HepG2 (cell line): ENCODE data around the gene HMBS. TPM values are rescaled to one million over a fixed set of nuclear protein-coding genes. Genes with fewer than 3 reads are reported as not detected.

ENCODE experiments used
- ATAC-seq: fragments of 200-7000 bp; cut with Tn5 transposase; 3 replicates; pipeline ENCODE4 v1.9.1; 2020; ENCODE audit warnings: mild to moderate bottlenecking, moderate library complexity
- BruUV-seq: library from RNA; stranded (reverse); fragments of 400-500 nt; replicated peaks from 2 replicates; lab custom pipeline; 2021; lab: Mats Ljungman, UMichigan
- CTCF ChIA-PET: fragments of 300-600 bp; formaldehyde crosslinking; extraction: SDS; loops from one replicate; lab custom pipeline; 2021; ENCODE audit warnings: low total read pairs, inconsistent platforms, low intra/inter-chr PET ratio; lab: Yijun Ruan, JAX
- POLR2A ChIA-PET: fragments of 350-600 bp; sonication (Branson Sonifier 250); formaldehyde crosslinking; loops from one replicate; lab custom pipeline; 2020; ENCODE audit warnings: antibody characterized with exemption, inconsistent platforms; lab: Yijun Ruan, JAX
- DNase-seq: peaks from one replicate; pipeline ENCODE4 v3.0.0-alpha.2; 2015; ENCODE audit warnings: low spot score
- FAIRE-seq: peaks from 3 replicates; lab custom pipeline; 2011; peaks lifted over from hg19 to GRCh38; lab: Jason Lieb, UNC
- H2AFZ ChIP-seq: one replicate; pipeline ENCODE4 v1.6.1; 2011; ENCODE audit warnings: low read length, inconsistent platforms
- H3K27ac ChIP-seq: fragments of 300-600 bp; 3 replicates; pipeline ENCODE4 v1.8.0; 2011; ENCODE audit warnings: mixed run types, mild to moderate bottlenecking, mixed read lengths, low read length, inconsistent platforms; ENCODE audit not compliant: insufficient read depth; ENCODE audit errors: extremely low read length
- H3K27me3 ChIP-seq, 2 experiments: fragments of 200-600 bp in 1 of 2; 2 replicates in 1 of 2; 3 replicates in 1 of 2; pipeline versions ENCODE4 v1.6.0 to v1.8.0; 2011; ENCODE audit warnings: low read length in 2 of 2, mild to moderate bottlenecking in 2 of 2, moderate library complexity in 2 of 2, inconsistent platforms in 1 of 2; ENCODE audit not compliant: insufficient read depth in 2 of 2, control insufficient read depth in 1 of 2
- H3K36me3 ChIP-seq, 2 experiments: fragments of 200-600 bp in 1 of 2; replicated peaks in 1 of 2; 2 replicates in 1 of 2; 3 replicates in 1 of 2; pipeline versions ENCODE4 v1.5.1 to v1.8.0; 2011; ENCODE audit warnings: low read length in 2 of 2, inconsistent platforms in 1 of 2; ENCODE audit not compliant: insufficient read depth in 2 of 2, control insufficient read depth in 1 of 2
- H3K4me1 ChIP-seq: 2 replicates; pipeline ENCODE4 v1.5.1; 2012; ENCODE audit warnings: low read length, inconsistent platforms; ENCODE audit not compliant: insufficient read depth
- H3K4me2 ChIP-seq: 2 replicates; pipeline ENCODE4 v1.6.0; 2011; ENCODE audit warnings: low read depth, low read length, inconsistent platforms
- H3K4me3 ChIP-seq, 3 experiments: fragments of 200-600 bp in 1 of 3; sonication (generic), shearing (Covaris generic) in 1 of 3; replicated peaks in 1 of 3; 2 replicates each; pipeline ENCODE4 v1.5.1; 2011 to 2016; ENCODE audit warnings: low read length in 3 of 3, inconsistent platforms in 2 of 3, low read depth in 2 of 3, mild to moderate bottlenecking in 2 of 3, control low read depth in 1 of 3, mixed read lengths in 1 of 3; ENCODE audit not compliant: insufficient read depth in 1 of 3
- H3K79me2 ChIP-seq: one replicate; pipeline ENCODE4 v1.6.1; 2011; ENCODE audit warnings: low read length, inconsistent platforms; ENCODE audit not compliant: insufficient read depth
- H3K9ac ChIP-seq: 2 replicates; pipeline ENCODE4 v1.6.0; 2011; ENCODE audit warnings: mild to moderate bottlenecking, low read depth, low read length, inconsistent platforms; ENCODE audit not compliant: insufficient read depth
- H3K9me3 ChIP-seq: 2 replicates; pipeline ENCODE4 v1.5.1; 2012; ENCODE audit warnings: mild to moderate bottlenecking, low read length
- H4K20me1 ChIP-seq: 2 replicates; pipeline ENCODE4 v1.6.0; 2011; ENCODE audit warnings: inconsistent platforms, mild to moderate bottlenecking, low read length, moderate library complexity; ENCODE audit not compliant: insufficient read depth
- AGO2 ChIP-seq: fragments of 200-400 bp; formaldehyde crosslinking; optimal IDR thresholded peaks from 2 replicates; pipeline ENCODE3; 2017; ENCODE audit warnings: mild to moderate bottlenecking, low read depth, low read length, moderate library complexity
- CTCF ChIP-seq: sonication (generic); formaldehyde crosslinking; IDR thresholded peaks from 2 replicates; pipeline ENCODE4 v1.5.0; 2020; ENCODE audit warnings: mild to moderate bottlenecking, missing genetic modification reagents, moderate library complexity
- HIVEP1 ChIP-seq: sonication (generic); formaldehyde crosslinking; IDR thresholded peaks from 2 replicates; pipeline ENCODE4 v1.4.0; 2020; ENCODE audit warnings: mild to moderate bottlenecking, missing genetic modification reagents
- KAT8 ChIP-seq: IDR thresholded peaks from 2 replicates; pipeline ENCODE4 v1.6.1; 2016; ENCODE audit warnings: missing genetic modification reagents, missing compliant biosample characterization
- MIXL1 ChIP-seq: IDR thresholded peaks from 2 replicates; pipeline ENCODE4 v1.6.1; 2016
- NFRKB ChIP-seq: fragments of 450-650 bp; IDR thresholded peaks from 2 replicates; pipeline ENCODE4 v1.6.1; 2017
- PRDM15 ChIP-seq: sonication (generic); formaldehyde crosslinking; IDR thresholded peaks from 2 replicates; pipeline ENCODE4 v1.4.0; 2020; ENCODE audit warnings: missing genetic modification reagents
- SOX6 ChIP-seq, 2 experiments: fragments of 450-650 bp in 1 of 2; sonication (generic) in 1 of 2; formaldehyde crosslinking in 1 of 2; IDR thresholded peaks; 2 replicates each; pipeline versions ENCODE4 v1.4.0 to v1.6.1; 2017 to 2020; ENCODE audit warnings: antibody characterized with exemption in 1 of 2, mild to moderate bottlenecking in 1 of 2, missing genetic modification reagents in 1 of 2
- TOPORS ChIP-seq: sonication (generic); formaldehyde crosslinking; IDR thresholded peaks from 2 replicates; pipeline ENCODE4 v1.8.0; 2023; ENCODE audit warnings: mild to moderate bottlenecking, missing genetic modification reagents
- ZGPAT ChIP-seq: IDR thresholded peaks from 2 replicates; pipeline ENCODE4 v1.6.1; 2016; ENCODE audit warnings: mild to moderate bottlenecking
- ZNF101 ChIP-seq: sonication (generic); formaldehyde crosslinking; IDR thresholded peaks from 2 replicates; pipeline ENCODE4 v1.4.0; 2020; ENCODE audit warnings: mild to moderate bottlenecking, low read depth, missing genetic modification reagents, borderline replicate concordance
- ZNF501 ChIP-seq: sonication (generic); formaldehyde crosslinking; IDR thresholded peaks from 2 replicates; pipeline ENCODE4 v1.5.1; 2020; ENCODE audit warnings: mild to moderate bottlenecking, moderate library complexity, missing genetic modification reagents
- ZNF512 ChIP-seq: sonication (generic); formaldehyde crosslinking; IDR thresholded peaks from 2 replicates; pipeline ENCODE4 v1.4.0; 2020; ENCODE audit warnings: mild to moderate bottlenecking, missing genetic modification reagents
- ZNF547 ChIP-seq: sonication (generic); formaldehyde crosslinking; IDR thresholded peaks from 2 replicates; pipeline ENCODE4 v1.5.1; 2020; ENCODE audit warnings: mild to moderate bottlenecking, missing genetic modification reagents
- ZNF737 ChIP-seq: sonication (generic); formaldehyde crosslinking; IDR thresholded peaks from 2 replicates; pipeline ENCODE4 v1.5.0; 2020; ENCODE audit warnings: missing genetic modification reagents, mild to moderate bottlenecking, borderline replicate concordance
- ZNF776 ChIP-seq: sonication (generic); formaldehyde crosslinking; IDR thresholded peaks from 2 replicates; pipeline ENCODE4 v1.4.0; 2020; ENCODE audit warnings: mild to moderate bottlenecking, missing genetic modification reagents
- WGBS: methylation state at CpG from one replicate; pipeline ENCODE4 v1.1.6; 2017; ENCODE audit warnings: low lambda C conversion rate; 5-methylcytosine and 5-hydroxymethylcytosine counted together
- in situ Hi-C: cut with HindIII; loops from 2 replicates; pipeline ENCODE4 v1.10.0; 2017; ENCODE audit warnings: low pct_unique_long_range_greater_than_20kb; ENCODE audit not compliant: extremely low pct_ligation_motif_present
- intact Hi-C: fragments of 100-400 bp; cut with micrococcal nuclease; formaldehyde crosslinking; loops from one replicate; pipeline ENCODE4 v1.10.0; 2022; ENCODE audit not compliant: unreplicated experiment
- polyA plus RNA-seq, 8 experiments: library from polyadenylated mRNA; depleted of rRNA in 3 of 8; stranded (reverse) in 7 of 8; unstranded in 1 of 8; fragments of >200 nt; fragmentation: Illumina TruSeq in 4 of 8; extraction: Trizol in 4 of 8; gene quantifications; 2 replicates each; pipeline versions ENCODE4 v1.2.1 to v1.2.3, GENCODE V29; 2011 to 2016; ENCODE audit warnings: low read depth in 4 of 8, missing spikeins in 1 of 8, mixed read lengths in 1 of 8; ENCODE audit not compliant: insufficient read depth in 1 of 8
- total RNA-seq, 5 experiments: library from RNA; depleted of rRNA; stranded (reverse); fragments of >200 nt; fragmentation: Illumina TruSeq; extraction: Trizol; gene quantifications; 2 replicates each; pipeline ENCODE4 v1.2.3, GENCODE V29; 2016; ENCODE audit warnings: low read depth in 1 of 5

HMBS gene
- total and polyA plus RNA-seq, 2 of the 13 experiments (the other 11 are each of a cell fraction or from before 2014, with no cell fraction given): 9.4 to 46.9 TPM

GRCh38 chr11:119121811-119122124 is 37.1 kb downstream of the HMBS start:
- in situ Hi-C loops: no loop called here
- DNase-seq (no peak), ATAC-seq (no peak), FAIRE-seq (no peak)
- Histone ChIP-seq H3K4me2 (peak overlapping the region; percentile 74), H3K27me3 (no peaks in the 10 kb centered on the region; a peak in 1 of 5 replicates), H3K36me3 (0 out of 5 replicates have a peak, but pooled peaks cover 0 to 7% of the 10 kb centered on the region in 2 experiments), H3K4me1 (peaks cover 36% of the 10 kb centered on the region), H3K9ac (peak overlapping the region; percentile 90), H3K27ac (peak overlapping the region; percentile 55), H4K20me1 (no peaks in the 10 kb centered on the region), H3K79me2 (peaks cover 18% of the 10 kb centered on the region), H2AFZ (peak overlapping the region; percentile 76), H3K9me3 (no peaks in the 10 kb centered on the region), H3K4me3 (peak overlapping the region; percentile 81 to 98 (median 84))
- 1% methylated on average over 11 of the region's 20 CpGs for WGBS
- BruUV-seq: TSS peak; percentile 81
- CTCF ChIA-PET: no interaction called here
- intact Hi-C loops: loop anchor here (2.0 kb wide), 1 partner anchor 21 kb away; the partner anchor contains the start of gene DPAGT1
- POLR2A ChIA-PET: interaction anchor here (0.7 to 3.3 kb wide), 20 partner anchors 9 to 249 kb away, joined by 3 to 75 read pairs (median 6); partner anchors contain the start of genes C1QTNF5, C2CD2L, CBL and DPAGT1
- TF ChIP-seq SOX6 (IDR thresholded peaks at IDR 0.05) (no peak), SOX6 (CRISPR knock-in tag; IDR thresholded peaks at IDR 0.05) (peak; percentile 31; the same call in 1 of the 2 replicates), ZNF101 (CRISPR knock-in tag) (no peak), TOPORS (no peak), ZNF501 (CRISPR knock-in tag) (0 out of 2 replicates have a peak, but pooled peaks have one; percentile 28), HIVEP1 (CRISPR knock-in tag) (peak; percentile 48; the same call in 1 of the 2 replicates), PRDM15 (no peak), ZNF737 (CRISPR knock-in tag) (0 out of 2 replicates have a peak, but pooled peaks have one; percentile 32), ZGPAT (no peak), KAT8 (no peak), ZNF547 (CRISPR knock-in tag) (no peak), NFRKB (no peak), MIXL1 (CRISPR knock-in tag) (no peak), ZNF512 (CRISPR knock-in tag) (no peak), CTCF (CRISPR knock-in tag) (peak; percentile 15; the same call in 1 of the 2 replicates), ZNF776 (CRISPR knock-in tag) (0 out of 2 replicates have a peak, but pooled peaks have one; percentile 38), AGO2 (no peak)
